H1 (cell line): ENCODE results near the gene FAM228A. TPM values are rescaled to one million over a fixed set of nuclear protein-coding genes. Genes with fewer than 3 reads are reported as not detected.

ENCODE experiments used
- E2F6 ChIP-seq: IDR thresholded peaks from 2 replicates; pipeline ENCODE4 v1.6.1; 2012; ENCODE audit warnings: inconsistent platforms
- KDM1A ChIP-seq: fragments of 200-600, 300-600 bp; sonication (generic); IDR thresholded peaks from 2 replicates; pipeline ENCODE4 v1.7.1; 2016; ENCODE audit warnings: mild to moderate bottlenecking, low read length, borderline replicate concordance
- NRF1 ChIP-seq: IDR thresholded peaks from 2 replicates; pipeline ENCODE4 v1.6.1; 2011; ENCODE audit warnings: mild to moderate bottlenecking, low read depth, low read length, improper control_type of control experiment
- RXRA ChIP-seq: IDR thresholded peaks from 2 replicates; pipeline ENCODE4 v1.6.1; 2011; ENCODE audit warnings: low read depth, mild to moderate bottlenecking, low read length, moderate library complexity; ENCODE audit not compliant: insufficient read depth
- SAP30 ChIP-seq: fragments of 300-600 bp; sonication (generic); IDR thresholded peaks from 2 replicates; pipeline ENCODE4 v1.7.1; 2012; ENCODE audit warnings: low read length, moderate library complexity, mild to moderate bottlenecking, inconsistent platforms; ENCODE audit not compliant: insufficient read depth, insufficient replicate concordance
- polyA plus RNA-seq, 7 experiments: library from polyadenylated mRNA; depleted of rRNA in 3 of 7; stranded (reverse) in 5 of 7; unstranded in 2 of 7; fragments of >200 nt in 5 of 7; fragments of 200-250 nt in 2 of 7; gene quantifications; 1 replicate in 5 of 7; 2 replicates in 1 of 7; 4 replicates in 1 of 7; pipeline versions ENCODE4 v1.2.1 to v1.2.3, GENCODE V29; 2011 to 2013; ENCODE audit warnings: missing spikeins in 2 of 7, mixed read lengths in 2 of 7
- total RNA-seq: library from RNA; stranded (reverse); fragmentation: NEBNext Ultra II Directional; extraction: Animal tissue kit (Norgen Biotek cat#: 25700); gene quantifications from 2 replicates; pipeline ENCODE4 v1.2.1, GENCODE V29; 2021

The FAM228A gene
- total and polyA plus RNA-seq, 2 of the 8 experiments (the other 6 are each of a cell fraction or from before 2014, with no cell fraction given): not detected

- TF ChIP-seq E2F6 (no peak), SAP30 (no peak), KDM1A (no peak), RXRA (no peak), NRF1 (no peak)
Measured at GRCh38 chr2:24191156-24191555, 16.3 kb downstream of the FAM228A start (continued).
